Choroid plexus epithelial cell (primary cell): ENCODE data around the gene RRM2.

Source experiments
- DNase-seq: peaks from one replicate; pipeline ENCODE4 v3.0.0-alpha.2; 2010; ENCODE audit warnings: low read depth
- H3K4me3 ChIP-seq: 2 replicates; pipeline ENCODE4 v1.5.1; 2011; ENCODE audit warnings: low read depth, mild to moderate bottlenecking, control low read depth, low read length, moderate library complexity
- TF ChIP-seq, protein P1 (sequence below): conservative IDR thresholded peaks from 2 replicates; pipeline ENCODE4 v1.5.1; 2011; ENCODE audit warnings: low read depth, mild to moderate bottlenecking, control low read depth, inconsistent platforms, low read length, moderate library complexity

Gene RRM2

DNA sequence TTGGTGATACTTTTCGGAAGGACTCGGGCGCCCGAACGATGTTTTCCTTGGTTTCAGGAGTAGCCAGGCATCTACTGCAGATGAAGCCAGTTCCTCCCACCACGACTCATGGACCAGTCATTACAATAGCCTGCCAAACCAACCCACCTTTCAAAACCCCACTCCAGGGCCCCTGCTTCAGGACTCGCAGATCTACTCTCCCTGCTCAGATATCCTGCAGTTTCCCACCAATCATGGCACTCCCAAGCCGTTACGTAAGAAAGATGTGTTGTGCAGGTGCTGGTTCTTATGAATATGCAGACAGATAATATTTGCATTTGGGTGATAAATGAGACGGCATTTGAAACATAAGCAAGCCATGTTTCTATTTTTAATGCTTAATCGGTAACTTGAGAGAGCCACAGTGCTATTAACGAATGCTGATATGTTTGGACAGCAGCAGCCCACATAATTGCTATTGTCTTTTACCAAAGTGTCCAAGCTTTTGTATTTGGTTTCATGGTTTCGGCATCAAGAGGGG is 38.8 kb upstream of the RRM2 start:
- no peak overlapping the region for H3K4me3 ChIP-seq
- TF ChIP-seq, protein P1, sequence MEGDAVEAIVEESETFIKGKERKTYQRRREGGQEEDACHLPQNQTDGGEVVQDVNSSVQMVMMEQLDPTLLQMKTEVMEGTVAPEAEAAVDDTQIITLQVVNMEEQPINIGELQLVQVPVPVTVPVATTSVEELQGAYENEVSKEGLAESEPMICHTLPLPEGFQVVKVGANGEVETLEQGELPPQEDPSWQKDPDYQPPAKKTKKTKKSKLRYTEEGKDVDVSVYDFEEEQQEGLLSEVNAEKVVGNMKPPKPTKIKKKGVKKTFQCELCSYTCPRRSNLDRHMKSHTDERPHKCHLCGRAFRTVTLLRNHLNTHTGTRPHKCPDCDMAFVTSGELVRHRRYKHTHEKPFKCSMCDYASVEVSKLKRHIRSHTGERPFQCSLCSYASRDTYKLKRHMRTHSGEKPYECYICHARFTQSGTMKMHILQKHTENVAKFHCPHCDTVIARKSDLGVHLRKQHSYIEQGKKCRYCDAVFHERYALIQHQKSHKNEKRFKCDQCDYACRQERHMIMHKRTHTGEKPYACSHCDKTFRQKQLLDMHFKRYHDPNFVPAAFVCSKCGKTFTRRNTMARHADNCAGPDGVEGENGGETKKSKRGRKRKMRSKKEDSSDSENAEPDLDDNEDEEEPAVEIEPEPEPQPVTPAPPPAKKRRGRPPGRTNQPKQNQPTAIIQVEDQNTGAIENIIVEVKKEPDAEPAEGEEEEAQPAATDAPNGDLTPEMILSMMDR, result no peak
- no peak for DNase-seq

DNA sequence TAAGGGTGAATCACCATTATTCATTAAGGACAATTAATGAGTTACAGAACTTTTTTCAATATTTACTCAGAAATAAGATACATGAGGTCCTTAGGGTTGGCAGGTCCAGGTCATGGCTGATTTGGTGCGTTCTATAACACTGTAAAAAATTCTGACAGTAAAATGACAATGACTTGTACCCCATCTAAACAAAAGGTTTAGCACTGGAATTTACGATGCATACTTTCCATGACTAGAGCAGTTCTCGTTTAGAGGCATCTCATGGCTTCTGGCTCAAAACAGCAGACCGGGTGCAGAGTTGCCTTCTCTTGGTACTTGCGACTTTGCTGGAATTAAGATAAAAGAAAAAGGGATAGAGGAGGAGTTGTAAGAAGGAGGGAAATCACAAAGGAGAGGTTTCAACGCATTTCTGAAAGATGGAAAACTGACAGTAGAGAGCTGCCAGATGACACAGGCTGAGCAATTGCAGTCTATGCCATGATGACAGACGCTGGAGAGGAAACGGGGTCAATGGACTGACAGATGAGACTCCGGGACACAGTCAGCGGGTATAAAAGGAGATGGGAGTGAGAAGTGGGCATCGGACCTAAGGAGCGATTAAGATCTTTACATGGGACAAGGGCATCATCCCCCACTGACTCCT is 38.2 kb upstream of the RRM2 start:
- TF ChIP-seq, protein P1, result no peak
- no peak for DNase-seq
- no peak overlapping the region for H3K4me3 ChIP-seq

DNA sequence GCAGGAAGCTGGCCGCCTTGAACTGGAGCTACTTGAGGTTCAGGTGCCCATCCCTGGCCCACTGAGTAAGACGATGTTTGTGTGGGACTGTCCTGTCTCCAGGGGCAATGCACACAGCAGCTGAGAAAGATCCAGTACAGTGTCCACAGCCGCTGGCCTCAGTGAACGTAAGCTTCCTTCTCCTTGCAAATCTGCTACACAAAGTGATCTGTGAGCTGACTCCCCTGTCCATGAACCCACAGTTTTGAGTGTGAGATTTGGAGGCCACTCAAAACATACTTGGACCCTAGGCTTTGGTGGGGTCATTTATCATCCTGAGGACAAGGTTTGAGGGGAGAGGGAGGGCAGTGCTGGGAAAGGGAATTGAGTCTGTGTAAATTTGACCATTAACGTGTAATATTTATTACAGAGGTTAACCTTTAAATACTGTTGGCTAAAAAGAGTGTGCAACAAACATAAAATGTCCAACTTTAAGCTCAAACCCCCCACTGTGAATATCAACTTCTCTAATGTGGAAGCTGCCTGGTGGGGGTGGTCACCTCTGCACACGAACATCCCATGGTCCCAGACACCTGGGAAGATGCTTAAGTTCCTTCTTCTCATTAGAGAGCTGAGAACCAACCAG is 37.4 kb upstream of the RRM2 start:
- H3K4me3 ChIP-seq, result no peak overlapping the region
- TF ChIP-seq, protein P1, result no peak
- DNase-seq, result no peak

DNA sequence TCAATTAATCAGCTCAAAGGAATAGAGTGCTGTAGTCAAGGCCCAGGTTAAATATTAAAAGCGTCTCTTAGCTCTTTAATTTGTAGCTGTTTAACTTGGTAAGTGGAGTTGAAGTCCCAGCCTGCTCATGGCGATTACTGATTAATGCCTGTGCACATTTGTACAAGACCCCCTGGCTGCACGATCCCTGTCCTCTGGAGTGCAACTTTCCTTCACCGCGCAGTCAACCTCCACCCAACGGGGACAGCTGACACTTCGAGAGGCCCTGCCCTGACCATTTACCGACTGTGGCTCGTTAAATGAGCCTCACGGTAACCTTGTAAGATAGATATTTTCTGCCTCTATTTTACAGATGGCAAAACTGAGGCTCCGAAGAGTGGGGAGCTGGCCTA is 36.9 kb upstream of the RRM2 start:
- TF ChIP-seq, protein P1, result no peak
- no peak overlapping the region for H3K4me3 ChIP-seq
- no peak for DNase-seq

DNA sequence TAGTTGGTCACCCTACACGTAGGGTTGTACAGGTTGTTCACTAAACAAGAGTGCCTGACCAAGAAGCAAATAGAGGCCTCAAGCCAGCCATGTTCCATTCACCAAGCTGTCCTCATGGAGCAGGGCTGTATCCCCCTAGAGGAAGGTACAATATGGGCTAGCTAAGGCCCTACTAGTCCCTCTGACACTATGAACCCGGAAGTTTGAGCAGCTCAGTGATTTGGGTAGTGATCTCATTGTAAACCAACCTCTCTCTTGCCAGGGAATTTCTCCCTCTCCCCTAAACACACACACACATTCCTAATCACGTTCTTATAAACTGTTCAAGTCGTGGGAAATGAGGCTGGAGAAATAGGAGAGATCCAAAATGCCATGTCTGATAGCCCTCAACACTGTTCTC is 35.6 kb upstream of the RRM2 start:
- no peak for DNase-seq
- TF ChIP-seq, protein P1, result no peak
- H3K4me3 ChIP-seq, result no peak overlapping the region

DNA sequence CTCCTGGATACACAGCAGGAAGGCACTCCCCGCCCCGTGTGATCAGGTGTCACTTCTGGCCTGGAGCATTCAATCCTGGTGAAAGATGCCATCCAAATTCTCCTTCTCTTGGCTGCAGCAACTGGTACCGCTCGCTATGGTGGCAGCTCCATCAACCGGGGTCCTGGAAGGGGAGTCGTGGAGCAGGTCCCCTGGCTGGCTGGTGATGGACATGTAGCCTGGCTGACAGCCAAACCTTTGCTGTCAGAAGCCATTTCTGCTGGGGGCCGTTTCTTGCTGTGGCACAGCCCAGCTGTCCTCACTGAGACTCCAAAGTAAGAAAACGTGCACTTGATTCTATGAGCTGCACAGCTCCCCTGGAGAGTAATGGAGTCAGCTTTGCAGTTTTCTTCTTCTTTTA is 35.2 kb upstream of the RRM2 start:
- TF ChIP-seq, protein P1, result no peak
- no peak overlapping the region for H3K4me3 ChIP-seq
- no peak for DNase-seq
